AG09319 (cell line): ENCODE measurements around the gene ORMDL1.
A peak's percentile ranks its signal among the peaks of the same experiment; 100 is the strongest.
"Not testable (repeated sequence)": the region's sequence is repeated elsewhere in the genome, so short reads cannot be mapped to it uniquely, and the experiment has no call there.

Experiments
- DNase-seq: peaks from one replicate; pipeline ENCODE4 v3.0.0-alpha.2; 2010; ENCODE audit warnings: low read depth; ENCODE audit errors: extremely low read depth
- TF ChIP-seq, protein P1 (sequence below): IDR thresholded peaks from 2 replicates; pipeline ENCODE4 v1.5.1; 2011; ENCODE audit warnings: low read depth, mild to moderate bottlenecking, inconsistent platforms, low read length, moderate library complexity

The ORMDL1 gene

DNA sequence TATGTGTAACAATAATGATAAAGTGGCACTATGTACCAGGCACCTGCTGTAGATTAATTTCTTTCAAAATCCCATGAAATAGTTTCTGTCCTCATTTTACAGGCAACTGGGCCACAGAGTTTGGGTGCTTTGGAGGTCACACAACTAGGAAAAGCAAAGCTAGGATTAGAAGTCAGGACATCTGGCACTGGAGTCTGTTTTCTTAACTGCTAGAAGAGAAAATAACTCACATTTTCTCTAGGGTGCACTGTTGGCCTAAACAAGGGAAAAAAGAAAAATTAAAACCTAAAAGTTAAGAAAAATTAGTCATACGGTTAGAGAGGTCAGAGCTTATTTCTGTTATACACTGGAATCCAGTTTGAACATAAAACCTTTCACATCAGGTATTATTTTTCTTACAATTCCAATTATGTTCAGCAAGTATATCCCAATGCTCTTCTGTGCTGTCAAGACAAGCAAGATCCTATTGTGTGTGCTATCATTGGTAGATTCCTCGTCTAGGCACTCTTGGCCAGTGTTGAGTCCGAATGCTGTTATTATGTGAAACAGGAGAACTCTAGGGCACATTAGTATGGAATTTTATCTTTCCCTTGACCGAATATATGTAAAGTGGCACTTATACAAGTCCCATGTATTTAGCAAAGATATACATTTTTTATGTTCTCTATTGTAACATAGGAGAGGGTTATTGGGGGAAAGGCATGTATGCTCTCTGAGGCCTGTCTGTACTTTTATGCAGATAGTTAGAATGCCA lies 20.1 kb downstream of the ORMDL1 start:
- DNase-seq = no peak
- TF ChIP-seq, protein P1, sequence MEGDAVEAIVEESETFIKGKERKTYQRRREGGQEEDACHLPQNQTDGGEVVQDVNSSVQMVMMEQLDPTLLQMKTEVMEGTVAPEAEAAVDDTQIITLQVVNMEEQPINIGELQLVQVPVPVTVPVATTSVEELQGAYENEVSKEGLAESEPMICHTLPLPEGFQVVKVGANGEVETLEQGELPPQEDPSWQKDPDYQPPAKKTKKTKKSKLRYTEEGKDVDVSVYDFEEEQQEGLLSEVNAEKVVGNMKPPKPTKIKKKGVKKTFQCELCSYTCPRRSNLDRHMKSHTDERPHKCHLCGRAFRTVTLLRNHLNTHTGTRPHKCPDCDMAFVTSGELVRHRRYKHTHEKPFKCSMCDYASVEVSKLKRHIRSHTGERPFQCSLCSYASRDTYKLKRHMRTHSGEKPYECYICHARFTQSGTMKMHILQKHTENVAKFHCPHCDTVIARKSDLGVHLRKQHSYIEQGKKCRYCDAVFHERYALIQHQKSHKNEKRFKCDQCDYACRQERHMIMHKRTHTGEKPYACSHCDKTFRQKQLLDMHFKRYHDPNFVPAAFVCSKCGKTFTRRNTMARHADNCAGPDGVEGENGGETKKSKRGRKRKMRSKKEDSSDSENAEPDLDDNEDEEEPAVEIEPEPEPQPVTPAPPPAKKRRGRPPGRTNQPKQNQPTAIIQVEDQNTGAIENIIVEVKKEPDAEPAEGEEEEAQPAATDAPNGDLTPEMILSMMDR = no peak; the same call in 1 of the 2 replicates

DNA sequence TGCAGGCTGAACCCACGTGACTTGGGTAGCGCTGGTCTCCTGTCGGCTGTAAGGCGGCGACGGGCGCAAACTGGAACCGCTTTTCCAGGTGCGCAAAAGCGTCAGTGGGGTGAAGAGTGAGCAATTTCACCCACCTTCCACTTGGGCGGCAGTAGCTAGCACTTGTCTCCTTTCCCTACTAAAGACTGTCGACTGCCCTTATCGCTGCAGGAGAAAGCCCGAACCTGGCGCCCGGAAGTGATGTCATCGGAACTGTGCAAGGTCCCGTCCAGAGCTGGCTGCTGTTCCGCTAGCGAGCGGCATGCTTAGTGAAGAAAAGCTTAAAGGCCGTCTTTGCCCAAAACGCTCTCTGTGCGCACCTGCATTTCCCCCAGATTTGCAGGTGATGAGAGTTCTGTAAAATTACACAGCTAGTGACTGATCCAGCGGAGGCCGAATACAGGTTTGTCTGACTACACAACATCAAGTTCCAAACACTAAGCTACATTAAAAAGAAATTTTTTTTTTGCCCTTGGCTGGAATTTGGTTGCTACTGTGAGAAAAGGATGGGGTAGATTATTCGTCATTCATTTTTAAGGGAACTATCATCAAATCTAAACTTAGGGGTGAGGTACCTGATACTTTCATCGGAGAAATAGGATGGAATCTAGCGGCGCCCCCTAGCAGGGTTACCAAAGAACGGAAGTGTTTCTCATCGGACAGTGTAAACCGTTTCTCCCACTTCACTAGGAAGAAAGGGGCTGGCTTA lies 21.4 kb downstream of the ORMDL1 start, which contains the start of gene OSGEPL1:
Gene OSGEPL1, minus strand, starts transcription at position 242 of the 748 bp plus-strand sequence. CDS start 1,152 bp downstream, outside the sequence.
- TF ChIP-seq, protein P1 = peak; percentile 66
- peak; percentile 55 for DNase-seq

DNA sequence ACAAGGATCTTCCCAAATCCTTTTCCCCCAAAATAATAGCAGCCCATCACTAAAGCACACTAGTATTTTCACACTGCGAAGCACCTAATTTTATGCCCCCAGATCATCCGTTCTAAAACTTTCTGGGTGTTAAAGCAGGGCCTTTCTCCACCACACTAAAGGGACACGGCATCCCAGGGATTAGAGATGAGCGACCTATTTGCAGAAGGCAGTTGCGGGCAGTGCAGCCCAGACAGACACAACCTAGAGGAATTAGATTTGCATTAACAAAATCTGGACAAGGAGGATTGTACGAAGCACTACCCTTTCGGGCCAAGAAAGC lies 21.9 kb downstream of the ORMDL1 start:
- TF ChIP-seq, protein P1 = no peak

DNA sequence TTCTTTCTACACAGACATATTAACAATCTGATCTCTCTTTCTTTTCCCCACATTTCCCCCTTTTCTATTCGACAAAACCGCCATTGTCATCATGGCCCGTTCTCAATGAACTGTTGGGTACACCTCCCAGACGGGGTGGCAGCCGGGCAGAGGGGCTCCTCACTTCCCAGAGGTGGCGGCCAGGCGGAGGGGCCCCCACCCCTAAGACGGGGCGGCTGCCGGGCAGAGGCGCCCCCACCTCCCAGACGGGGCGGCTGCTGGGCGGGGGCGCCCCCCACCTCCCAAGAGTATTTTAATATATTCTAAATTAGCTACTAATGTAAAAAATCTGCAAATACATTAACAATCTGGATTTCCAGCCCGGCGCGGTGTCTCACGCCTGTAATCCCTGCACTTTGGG lies 24.0 kb downstream of the ORMDL1 start:
- not testable (repeated sequence) for DNase-seq

More for the DNA sequence above, 21.9 kb downstream of the ORMDL1 start:
- DNase-seq = no peak

DNA sequence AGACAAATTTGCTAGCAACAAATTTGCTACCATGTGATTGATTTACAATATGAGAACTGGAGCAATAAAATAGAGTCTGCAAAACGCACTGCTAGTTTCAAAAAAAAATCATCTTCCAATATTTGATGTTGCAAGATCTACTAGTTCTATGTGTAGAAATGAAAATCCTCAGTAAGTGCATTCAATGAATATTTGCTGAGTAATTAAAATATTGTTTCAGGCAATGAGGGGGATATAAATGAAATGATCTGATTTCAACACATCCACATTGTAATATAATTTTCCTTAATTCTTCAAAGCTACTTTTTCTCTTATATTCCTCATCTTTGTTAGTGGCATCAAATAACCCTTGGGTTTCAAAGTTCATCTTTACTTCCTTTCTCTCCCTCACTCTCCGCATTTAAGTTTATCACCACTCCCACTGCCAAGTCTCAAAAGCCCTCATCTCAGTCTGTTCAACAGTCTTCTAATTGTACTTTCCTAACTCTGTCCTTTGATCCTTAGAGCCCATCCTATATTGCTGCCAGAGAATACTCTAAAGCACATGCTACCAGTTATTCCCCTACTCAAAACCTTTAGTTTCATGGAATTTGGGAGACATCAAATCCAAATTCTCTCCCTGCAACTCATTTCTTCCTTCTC lies 27.7 kb downstream of the ORMDL1 start:
- TF ChIP-seq, protein P1 = no peak
- no peak for DNase-seq

DNA sequence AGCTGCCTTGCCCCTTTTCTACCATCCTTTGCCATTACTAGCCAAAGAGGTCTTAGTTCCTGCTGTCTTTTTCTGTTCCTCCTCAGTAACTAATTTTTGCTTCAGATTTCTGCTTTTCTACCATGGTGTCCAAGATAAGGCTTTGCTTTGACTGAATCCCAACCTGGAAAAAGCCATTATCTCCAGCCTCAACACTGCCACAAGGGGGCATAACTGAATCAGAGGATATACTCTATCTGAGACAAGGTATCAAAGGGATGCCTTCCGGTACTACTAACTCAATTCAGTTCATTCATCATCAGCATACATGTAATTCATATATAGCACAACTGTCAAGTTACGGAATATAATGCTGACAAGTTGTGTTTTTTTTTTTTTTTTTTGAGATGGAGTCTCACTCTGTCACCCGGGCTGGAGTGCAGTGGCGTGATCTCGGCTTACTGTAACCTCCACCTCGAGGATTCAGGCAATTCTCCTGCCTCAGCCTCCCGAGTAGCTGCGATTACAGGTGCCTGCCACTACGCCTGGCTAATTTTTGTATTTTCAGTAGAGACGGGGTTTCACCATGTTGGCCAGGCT lies 33.0 kb downstream of the ORMDL1 start:
- TF ChIP-seq, protein P1 = peak; percentile 66
- no peak for DNase-seq

DNA sequence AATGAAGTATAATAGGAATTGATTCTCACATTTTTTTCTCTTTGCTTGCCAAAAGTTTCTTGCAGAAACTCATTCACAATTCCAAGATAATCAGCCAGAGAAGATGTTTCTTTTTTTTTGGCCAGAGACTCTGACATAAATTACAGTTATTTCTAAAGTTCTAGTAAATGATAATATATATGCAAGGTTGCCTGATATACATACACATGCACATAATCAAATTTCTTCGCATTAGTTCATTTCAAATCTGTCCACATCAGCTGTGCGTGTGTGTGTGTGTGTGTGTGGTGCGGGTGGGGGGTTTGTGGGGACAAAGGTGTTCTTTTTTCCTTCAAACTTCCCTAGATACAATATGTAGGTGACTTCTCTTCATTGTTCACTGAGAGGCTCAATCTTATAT lies 54.7 kb downstream of the ORMDL1 start:
- TF ChIP-seq, protein P1 = no peak
- DNase-seq = no peak
